ENCODE data around the gene ADARB2.

ADARB2 gene

DNA sequence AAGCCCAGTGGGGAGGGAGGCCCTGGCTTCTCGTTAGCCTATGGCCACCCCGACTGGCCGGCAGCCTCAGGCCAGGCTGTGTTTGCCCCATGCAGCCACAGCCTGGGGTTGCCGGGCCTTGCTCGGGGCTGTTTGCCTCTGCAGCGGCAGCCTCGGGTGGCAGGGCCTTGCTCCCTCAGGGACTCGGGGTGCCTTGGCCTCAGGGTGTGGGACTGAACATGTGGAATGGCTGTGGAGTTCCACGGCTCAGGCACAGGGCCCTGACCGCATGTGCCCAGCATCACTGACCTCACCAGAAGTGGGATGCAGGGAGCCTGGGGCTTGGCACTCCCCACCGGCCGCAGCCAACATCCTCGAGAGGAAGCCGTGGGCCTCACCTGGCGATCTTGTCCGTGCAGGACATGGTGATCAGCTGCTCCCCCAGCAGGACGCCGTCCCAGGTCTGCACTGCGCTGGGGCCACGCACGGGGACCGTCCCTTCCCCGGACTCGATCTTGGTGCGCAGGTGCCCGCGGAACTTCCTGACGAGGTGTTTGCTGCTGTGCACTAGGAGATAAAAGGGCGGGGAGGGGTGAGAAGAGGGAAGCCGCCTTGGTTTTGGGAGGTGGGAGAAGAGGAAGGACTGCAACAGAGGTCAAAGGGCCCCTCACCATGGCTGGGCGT is 520.6 kb downstream of the ADARB2 start:
- no CpG with 5 or more reads among the region's 31 CpGs for WGBS, 2 donors (ENCODE audit: extremely low coverage in 2 of 2, insufficient read length in 2 of 2, insufficient replicate concordance in 1 of 2)

DNA sequence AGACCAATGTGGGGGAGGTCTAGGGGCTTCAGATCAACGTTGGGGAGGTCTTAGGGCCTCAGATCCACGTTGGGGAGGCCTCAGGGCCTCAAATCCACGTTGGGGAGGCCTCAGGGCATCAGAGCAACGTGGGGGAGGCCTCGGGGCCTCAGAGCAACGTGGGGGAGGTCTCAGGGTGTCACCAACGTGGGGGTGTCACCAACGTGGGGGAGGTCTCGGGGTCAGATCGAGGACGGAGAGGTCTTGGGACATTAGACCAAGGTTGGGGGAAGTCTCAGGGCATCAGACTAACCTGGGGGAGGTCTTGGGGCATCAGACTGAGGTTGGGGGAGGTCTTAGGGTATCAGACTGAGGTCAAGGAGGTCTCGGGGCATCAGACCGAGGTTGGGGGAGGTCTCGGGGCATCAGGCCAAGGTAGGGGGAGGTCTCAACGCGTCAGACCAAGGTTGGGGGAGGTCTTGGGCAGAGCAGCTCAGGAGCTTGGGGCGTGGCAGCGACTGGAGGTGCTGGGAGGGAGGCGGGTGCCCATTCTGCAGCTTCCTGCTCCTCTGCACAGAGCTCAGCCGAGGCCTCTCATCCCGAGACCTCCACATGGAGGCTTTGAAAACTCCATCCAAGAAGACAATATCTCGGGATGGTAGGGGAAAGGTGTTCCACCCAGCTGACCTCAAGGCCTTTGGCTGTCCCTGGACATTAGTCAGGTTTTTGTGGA is 521.3 kb downstream of the ADARB2 start:
- no peak overlapping the region for H2BK120ac ChIP-seq (ENCODE audit: low read depth, low read length)

More for the DNA sequence above, 520.6 kb downstream of the ADARB2 start:
- no peak overlapping the region for H2BK5ac ChIP-seq (ENCODE audit: low read length)
- H2BK15ac ChIP-seq (ENCODE audit: low read length): peak overlapping the region; percentile 54
- no peak overlapping the region for H3K9ac ChIP-seq (ENCODE audit: low read depth, low read length, poor library complexity)
- H3K27me3 ChIP-seq (ENCODE audit: control insufficient read depth in 3 of 3, insufficient read depth in 3 of 3, low read depth in 1 of 3, low read length in 3 of 3): no peaks in the 10 kb centered on the region
- no peak overlapping the region for H3K27ac ChIP-seq (replicated peaks; ENCODE audit: low read length)
- H3K79me1 ChIP-seq (ENCODE audit: low read depth, low read length): no peaks in the 10 kb centered on the region
- H4K8ac ChIP-seq (ENCODE audit: low read depth, low read length): no peak overlapping the region
- H2BK120ac ChIP-seq (ENCODE audit: low read depth, low read length): no peak overlapping the region
- DNase-seq (ENCODE audit: low spot score): no peak
- no peaks in the 10 kb centered on the region for H3K4me1 ChIP-seq (ENCODE audit: control insufficient read depth in 2 of 2, insufficient read depth in 1 of 2, low read depth in 1 of 2, low read length in 2 of 2)
- H3K4me2 ChIP-seq (ENCODE audit: insufficient read depth, low read length, poor library complexity, severe bottlenecking): no peak overlapping the region
- peak overlapping the region; percentile 84 for H3K18ac ChIP-seq (ENCODE audit: low read length)
- H3K9me3 ChIP-seq (replicated peaks in 1 of 2; ENCODE audit: control insufficient read depth in 2 of 2, insufficient read depth in 1 of 2, low read depth in 1 of 2, low read length in 2 of 2): peaks cover 0 to 2% of the 10 kb centered on the region in 2 donors
- no peaks in the 10 kb centered on the region for H3K36me3 ChIP-seq (replicated peaks in 1 of 2; ENCODE audit: control insufficient read depth in 2 of 2, insufficient read depth in 2 of 2, low read length in 2 of 2)
- peak overlapping the region; percentile 74 for H2AK5ac ChIP-seq (ENCODE audit: low read depth, low read length)
- H3K4ac ChIP-seq (ENCODE audit: low read length): peak overlapping the region; percentile 10
- H3K23ac ChIP-seq (ENCODE audit: low read depth, low read length, poor library complexity): peak overlapping the region; percentile 85
- H2AFZ ChIP-seq (ENCODE audit: low read length): no peak overlapping the region
- no peak overlapping the region for H4K91ac ChIP-seq (ENCODE audit: low read depth, low read length, poor library complexity)
- peak overlapping the region; percentile 47 for H3K14ac ChIP-seq (ENCODE audit: low read length)
- H2BK12ac ChIP-seq (ENCODE audit: low read length): no peak overlapping the region
- no peak overlapping the region for H3K4me3 ChIP-seq (ENCODE audit: low read length in 2 of 2)

DNA sequence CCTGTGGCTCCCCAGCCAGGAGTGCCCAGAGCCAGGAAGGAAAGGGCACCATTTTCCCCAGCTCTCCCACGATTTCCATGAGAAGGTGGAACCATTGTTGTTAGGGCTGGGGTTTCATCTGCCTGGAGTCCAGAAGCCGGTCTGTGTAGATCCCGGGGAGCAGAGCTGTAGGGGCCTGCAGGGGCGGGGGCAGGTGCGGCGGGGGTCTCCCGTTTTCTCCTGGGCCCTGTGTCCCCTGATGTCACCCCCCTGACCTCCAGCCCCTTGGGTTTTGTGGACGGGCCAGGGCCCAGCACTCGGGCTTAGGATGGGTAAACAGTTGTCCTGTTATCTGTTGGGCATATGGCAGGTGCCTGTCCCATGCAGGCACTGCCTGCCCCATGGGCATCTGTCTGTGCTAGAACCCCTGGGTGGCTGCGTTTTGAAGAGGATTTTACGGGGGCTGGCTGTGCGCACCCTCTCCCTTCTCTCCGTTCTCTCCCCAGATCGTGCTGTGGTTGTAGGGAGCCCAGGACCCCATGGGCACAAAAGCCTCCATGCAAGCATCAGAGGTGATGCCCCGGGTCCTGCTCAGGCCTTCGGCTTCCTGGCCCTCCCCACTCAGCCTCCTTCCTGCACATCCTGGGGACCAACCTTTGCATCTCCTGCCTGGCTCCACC is 522.3 kb downstream of the ADARB2 start:
- Histone ChIP-seq H4K8ac (ENCODE audit: low read depth, low read length) (no peak overlapping the region), H2BK120ac (ENCODE audit: low read depth, low read length) (no peak overlapping the region), H2BK15ac (ENCODE audit: low read length) (no peak overlapping the region), H3K18ac (ENCODE audit: low read length) (peak overlapping the region; percentile 33), H3K9me3 (replicated peaks in 1 of 2; ENCODE audit: control insufficient read depth in 2 of 2, insufficient read depth in 1 of 2, low read depth in 1 of 2, low read length in 2 of 2) (peaks cover 0 to 2% of the 10 kb centered on the region in 2 donors), H3K14ac (ENCODE audit: low read length) (no peak overlapping the region), H3K23ac (ENCODE audit: low read depth, low read length, poor library complexity) (no peak overlapping the region), H2AFZ (ENCODE audit: low read length) (no peak overlapping the region), H2AK5ac (ENCODE audit: low read depth, low read length) (no peak overlapping the region), H3K27me3 (ENCODE audit: control insufficient read depth in 3 of 3, insufficient read depth in 3 of 3, low read depth in 1 of 3, low read length in 3 of 3) (no peaks in the 10 kb centered on the region), H3K27ac (replicated peaks; ENCODE audit: low read length) (no peak overlapping the region), H3K4me2 (ENCODE audit: insufficient read depth, low read length, poor library complexity, severe bottlenecking) (no peak overlapping the region), H3K4me1 (ENCODE audit: control insufficient read depth in 2 of 2, insufficient read depth in 1 of 2, low read depth in 1 of 2, low read length in 2 of 2) (no peaks in the 10 kb centered on the region), H3K9ac (ENCODE audit: low read depth, low read length, poor library complexity) (no peak overlapping the region), H2BK12ac (ENCODE audit: low read length) (no peak overlapping the region), H4K91ac (ENCODE audit: low read depth, low read length, poor library complexity) (no peak overlapping the region), H3K79me1 (ENCODE audit: low read depth, low read length) (no peaks in the 10 kb centered on the region), H2BK5ac (ENCODE audit: low read length) (no peak overlapping the region), H3K4me3 (ENCODE audit: low read length in 2 of 2) (no peak overlapping the region), H3K36me3 (replicated peaks in 1 of 2; ENCODE audit: control insufficient read depth in 2 of 2, insufficient read depth in 2 of 2, low read length in 2 of 2) (no peaks in the 10 kb centered on the region), H3K4ac (ENCODE audit: low read length) (no peak overlapping the region)
- no CpG with 5 or more reads among the region's 16 CpGs for WGBS, 2 donors (ENCODE audit: extremely low coverage in 2 of 2, insufficient read length in 2 of 2, insufficient replicate concordance in 1 of 2)
- DNase-seq (ENCODE audit: low spot score): no peak

More for the DNA sequence above, 521.3 kb downstream of the ADARB2 start:
- peak overlapping the region; percentile 74 for H2AK5ac ChIP-seq (ENCODE audit: low read depth, low read length)
- no peak overlapping the region for H2BK5ac ChIP-seq (ENCODE audit: low read length)
- no peak overlapping the region for H3K4me3 ChIP-seq (ENCODE audit: low read length in 2 of 2)
- H4K8ac ChIP-seq (ENCODE audit: low read depth, low read length): no peak overlapping the region
- H3K27me3 ChIP-seq (ENCODE audit: control insufficient read depth in 3 of 3, insufficient read depth in 3 of 3, low read depth in 1 of 3, low read length in 3 of 3): no peaks in the 10 kb centered on the region
- DNase-seq (ENCODE audit: low spot score): no peak
- WGBS, 2 donors (ENCODE audit: extremely low coverage in 2 of 2, insufficient read length in 2 of 2, insufficient replicate concordance in 1 of 2): no CpG with 5 or more reads among the region's 22 CpGs
- no peak overlapping the region for H4K91ac ChIP-seq (ENCODE audit: low read depth, low read length, poor library complexity)
- no peak overlapping the region for H3K27ac ChIP-seq (replicated peaks; ENCODE audit: low read length)
- no peak overlapping the region for H2AFZ ChIP-seq (ENCODE audit: low read length)
- H3K14ac ChIP-seq (ENCODE audit: low read length): no peak overlapping the region
- H3K18ac ChIP-seq (ENCODE audit: low read length): peak overlapping the region; percentile 52
- no peaks in the 10 kb centered on the region for H3K79me1 ChIP-seq (ENCODE audit: low read depth, low read length)
- no peak overlapping the region for H3K4me2 ChIP-seq (ENCODE audit: insufficient read depth, low read length, poor library complexity, severe bottlenecking)
- no peak overlapping the region for H3K23ac ChIP-seq (ENCODE audit: low read depth, low read length, poor library complexity)
- H3K36me3 ChIP-seq (replicated peaks in 1 of 2; ENCODE audit: control insufficient read depth in 2 of 2, insufficient read depth in 2 of 2, low read length in 2 of 2): no peaks in the 10 kb centered on the region
- H3K9me3 ChIP-seq (replicated peaks in 1 of 2; ENCODE audit: control insufficient read depth in 2 of 2, insufficient read depth in 1 of 2, low read depth in 1 of 2, low read length in 2 of 2): peaks cover 0 to 2% of the 10 kb centered on the region in 2 donors
- no peak overlapping the region for H3K9ac ChIP-seq (ENCODE audit: low read depth, low read length, poor library complexity)
- peak overlapping the region; percentile 54 for H2BK15ac ChIP-seq (ENCODE audit: low read length)
- H3K4me1 ChIP-seq (ENCODE audit: control insufficient read depth in 2 of 2, insufficient read depth in 1 of 2, low read depth in 1 of 2, low read length in 2 of 2): no peaks in the 10 kb centered on the region
- no peak overlapping the region for H2BK12ac ChIP-seq (ENCODE audit: low read length)
- peak overlapping the region; percentile 10 for H3K4ac ChIP-seq (ENCODE audit: low read length)
